H1 (cell line): Measurements from ENCODE around the gene PTCRA. TPM values are rescaled to one million over a fixed set of nuclear protein-coding genes. Genes with fewer than 3 reads are reported as not detected.

ENCODE experiments used
- CBX5 ChIP-seq: fragments of 300-800, 300-1000 bp; sonication (generic); IDR thresholded peaks from 2 replicates; pipeline ENCODE4 v1.7.1; 2016; ENCODE audit warnings: antibody characterized with exemption, low read length, low read depth
- POLR2A ChIP-seq, 2 experiments: IDR thresholded peaks; 1 replicate in 1 of 2; 2 replicates in 1 of 2; pipeline ENCODE4 v1.6.1; 2011; ENCODE audit warnings: low read depth in 2 of 2, low read length in 2 of 2, mild to moderate bottlenecking in 2 of 2; ENCODE audit errors: control extremely low read depth in 1 of 2
- polyA plus RNA-seq, 7 experiments: library from polyadenylated mRNA; depleted of rRNA in 3 of 7; stranded (reverse) in 5 of 7; unstranded in 2 of 7; fragments of >200 nt in 5 of 7; fragments of 200-250 nt in 2 of 7; gene quantifications; 1 replicate in 5 of 7; 2 replicates in 1 of 7; 4 replicates in 1 of 7; pipeline versions ENCODE4 v1.2.1 to v1.2.3, GENCODE V29; 2011 to 2013; ENCODE audit warnings: missing spikeins in 2 of 7, mixed read lengths in 2 of 7
- total RNA-seq: library from RNA; stranded (reverse); fragmentation: NEBNext Ultra II Directional; extraction: Animal tissue kit (Norgen Biotek cat#: 25700); gene quantifications from 2 replicates; pipeline ENCODE4 v1.2.1, GENCODE V29; 2021

Gene PTCRA
- total and polyA plus RNA-seq, 2 of the 8 experiments (the other 6 are each of a cell fraction or from before 2014, with no cell fraction given): not detected

DNA sequence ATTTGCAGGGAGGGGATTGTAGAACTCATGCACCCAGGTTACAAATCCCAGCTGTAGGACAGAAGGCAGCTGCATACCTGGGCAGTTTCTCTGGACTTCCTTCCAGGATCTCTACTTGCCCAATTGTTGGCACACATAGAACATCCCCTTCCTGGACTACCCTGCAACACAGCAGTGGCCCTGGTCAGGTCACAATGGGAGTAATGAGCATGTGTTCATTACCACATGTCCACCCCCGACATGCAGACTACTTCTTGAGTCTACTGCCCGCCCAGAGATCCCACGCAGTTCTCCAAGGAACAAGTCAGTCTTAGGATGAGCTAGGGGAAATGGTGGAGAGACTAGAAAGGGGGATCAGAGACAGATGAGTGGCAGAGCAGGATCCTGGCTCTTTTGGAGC is 58.1 kb downstream of the PTCRA start (continued):
- TF ChIP-seq POLR2A (IDR thresholded peaks at IDR 0.05; ENCODE audit: control extremely low read depth in 1 of 2, low read depth in 2 of 2, low read length in 2 of 2) (no peak), CBX5 (no peak)
- TF ChIP-seq, all 59 proteins: peak for 0
